H1 (cell line): ENCODE measurements around the gene HEPACAM. TPM values are rescaled to one million over a fixed set of nuclear protein-coding genes. Genes with fewer than 3 reads are reported as not detected.

Experiments used
- CTCF ChIA-PET: fragments of 300-600 bp; sonication (Branson Sonifier 250); formaldehyde crosslinking; loops from one replicate; lab custom pipeline; 2021; ENCODE audit not compliant: partially characterized antibody; lab: Charles Lee
- POLR2A ChIA-PET: fragments of 300-600 bp; sonication (Branson Sonifier 250); formaldehyde crosslinking; loops from one replicate; lab custom pipeline; 2021; ENCODE audit warnings: inconsistent platforms; ENCODE audit not compliant: partially characterized antibody; lab: Charles Lee
- DNase-seq, 2 experiments: peaks; one replicate each; pipeline versions ENCODE4 v3.0.0 to v3.0.0-alpha.2; 2010 to 2022; ENCODE audit warnings: low spot score in 2 of 2, low read depth in 1 of 2, mixed read lengths in 1 of 2
- FAIRE-seq: peaks from 2 replicates; lab custom pipeline; 2011; peaks lifted over from hg19 to GRCh38; lab: Jason Lieb, UNC
- H2AFZ ChIP-seq: 2 replicates; pipeline ENCODE4 v1.8.1; 2012; ENCODE audit warnings: low read length, inconsistent platforms
- H2AK5ac ChIP-seq: 2 replicates; pipeline ENCODE4 v1.6.1; 2013; ENCODE audit warnings: low read depth, low read length
- H2BK120ac ChIP-seq: replicated peaks from 2 replicates; pipeline ENCODE3; 2013; ENCODE audit warnings: low read depth, low read length, inconsistent platforms
- H2BK12ac ChIP-seq: 2 replicates; pipeline ENCODE4 v1.6.1; 2013; ENCODE audit warnings: low read depth, low read length
- H2BK15ac ChIP-seq: 2 replicates; pipeline ENCODE4 v1.6.1; 2013; ENCODE audit warnings: low read length
- H2BK20ac ChIP-seq: 2 replicates; pipeline ENCODE4 v1.6.1; 2013; ENCODE audit warnings: low read length
- H2BK5ac ChIP-seq: 2 replicates; pipeline ENCODE4 v1.6.1; 2013; ENCODE audit warnings: low read depth, low read length
- H3K14ac ChIP-seq: 2 replicates; pipeline ENCODE4 v1.6.1; 2013; ENCODE audit warnings: inconsistent platforms; ENCODE audit not compliant: insufficient read length
- H3K18ac ChIP-seq: 2 replicates; pipeline ENCODE4 v1.6.1; 2013; ENCODE audit warnings: low read length; ENCODE audit errors: extremely low read depth
- H3K23ac ChIP-seq: 2 replicates; pipeline ENCODE4 v1.6.1; 2013; ENCODE audit warnings: inconsistent platforms; ENCODE audit not compliant: insufficient read length
- H3K23me2 ChIP-seq: 2 replicates; pipeline ENCODE4 v1.6.1; 2013; ENCODE audit warnings: low read depth, low read length
- H3K27ac ChIP-seq: 2 replicates; pipeline ENCODE4 v1.6.1; 2011; ENCODE audit warnings: low read depth, low read length, inconsistent platforms
- H3K27me3 ChIP-seq, 4 experiments: replicated peaks in 1 of 4; 1 replicate in 1 of 4; 2 replicates in 3 of 4; pipeline versions ENCODE4 v1.6.1 to v1.8.1; 2011 to 2013; ENCODE audit warnings: low read length in 3 of 4, mild to moderate bottlenecking in 3 of 4, inconsistent platforms in 2 of 4, mixed read lengths in 2 of 4, moderate library complexity in 1 of 4; ENCODE audit not compliant: control insufficient read depth in 3 of 4, insufficient read depth in 3 of 4; ENCODE audit errors: extremely low read depth in 1 of 4
- H3K36me3 ChIP-seq, 4 experiments: 2 replicates each; pipeline versions ENCODE4 v1.6.1 to v1.8.1; 2011 to 2013; ENCODE audit warnings: mild to moderate bottlenecking in 4 of 4, low read length in 3 of 4, moderate library complexity in 2 of 4, control low read depth in 1 of 4, inconsistent platforms in 1 of 4; ENCODE audit not compliant: insufficient read depth in 4 of 4, control insufficient read depth in 2 of 4
- H3K4ac ChIP-seq: replicated peaks from 2 replicates; pipeline ENCODE3; 2013; ENCODE audit warnings: low read length, low read depth, mixed read lengths, inconsistent platforms; ENCODE audit not compliant: insufficient read length
- H3K4me1 ChIP-seq, 4 experiments: replicated peaks in 1 of 4; 1 replicate in 1 of 4; 2 replicates in 3 of 4; pipeline versions ENCODE4 v1.6.1 to v1.8.1; 2011 to 2013; ENCODE audit warnings: low read length in 3 of 4, inconsistent platforms in 2 of 4, mixed read lengths in 1 of 4; ENCODE audit not compliant: insufficient read depth in 4 of 4, control insufficient read depth in 3 of 4
- H3K4me2 ChIP-seq, 2 experiments: 2 replicates each; pipeline versions ENCODE4 v1.6.1 to v1.8.1; 2011 to 2013; ENCODE audit warnings: low read depth in 2 of 2, low read length in 2 of 2, control low read depth in 1 of 2, inconsistent platforms in 1 of 2, mild to moderate bottlenecking in 1 of 2; ENCODE audit not compliant: insufficient read depth in 1 of 2
- H3K4me3 ChIP-seq, 4 experiments: fragments of 200-600, 300-600 bp in 1 of 4; sonication (generic), shearing (Covaris generic), sonication (Bioruptor Twin) in 1 of 4; 2 replicates each; pipeline versions ENCODE4 v1.5.1 to v1.8.1; 2011 to 2016; ENCODE audit warnings: low read length in 4 of 4, low read depth in 3 of 4, control low read depth in 2 of 4, inconsistent platforms in 2 of 4, mild to moderate bottlenecking in 2 of 4, mixed read lengths in 1 of 4, moderate library complexity in 1 of 4; ENCODE audit not compliant: insufficient read depth in 2 of 4; ENCODE audit errors: extremely low read depth in 1 of 4
- H3K56ac ChIP-seq: replicated peaks from 2 replicates; pipeline ENCODE3; 2013; ENCODE audit warnings: low read depth, mild to moderate bottlenecking, mixed read lengths, low read length, inconsistent platforms; ENCODE audit not compliant: insufficient read length
- H3K79me1 ChIP-seq: 2 replicates; pipeline ENCODE4 v1.6.1; 2013; ENCODE audit warnings: low read depth, low read length, control low read depth
- H3K79me2 ChIP-seq, 2 experiments: 2 replicates each; pipeline versions ENCODE4 v1.6.1 to v1.8.1; 2012 to 2013; ENCODE audit warnings: low read length in 2 of 2, mild to moderate bottlenecking in 2 of 2, inconsistent platforms in 1 of 2; ENCODE audit not compliant: insufficient read depth in 2 of 2, control insufficient read depth in 1 of 2
- H3K9ac ChIP-seq, 4 experiments: replicated peaks in 1 of 4; 1 replicate in 1 of 4; 2 replicates in 3 of 4; pipeline versions ENCODE4 v1.6.1 to v1.8.1; 2011 to 2013; ENCODE audit warnings: low read depth in 3 of 4, low read length in 3 of 4, control low read depth in 2 of 4, mild to moderate bottlenecking in 2 of 4, moderate library complexity in 2 of 4, inconsistent platforms in 1 of 4; ENCODE audit errors: extremely low read depth in 1 of 4
- H3K9me3 ChIP-seq, 2 experiments: 2 replicates each; pipeline versions ENCODE4 v1.6.1 to v1.8.1; 2012 to 2013; ENCODE audit warnings: mild to moderate bottlenecking in 2 of 2, moderate library complexity in 2 of 2, control low read depth in 1 of 2, inconsistent platforms in 1 of 2, low read depth in 1 of 2, low read length in 1 of 2, mixed read lengths in 1 of 2; ENCODE audit not compliant: insufficient read depth in 2 of 2
- H4K20me1 ChIP-seq, 2 experiments: replicated peaks in 1 of 2; 2 replicates each; pipeline versions ENCODE3 to v1.8.1; 2011 to 2013; ENCODE audit warnings: inconsistent platforms in 2 of 2, low read length in 2 of 2, mild to moderate bottlenecking in 1 of 2; ENCODE audit not compliant: insufficient read depth in 2 of 2, control insufficient read depth in 1 of 2
- H4K5ac ChIP-seq: 2 replicates; pipeline ENCODE4 v1.6.1; 2013; ENCODE audit warnings: low read length, low read depth, mixed read lengths, inconsistent platforms; ENCODE audit not compliant: insufficient read length
- H4K8ac ChIP-seq: 2 replicates; pipeline ENCODE4 v1.8.0; 2013; ENCODE audit warnings: mild to moderate bottlenecking, moderate library complexity, low read length, inconsistent platforms; ENCODE audit not compliant: insufficient read depth; ENCODE audit errors: extremely low read depth
- H4K91ac ChIP-seq: replicated peaks from 2 replicates; pipeline ENCODE3; 2013; ENCODE audit warnings: low read length, mixed read lengths, inconsistent platforms; ENCODE audit not compliant: insufficient read length
- SIRT6 ChIP-seq: IDR thresholded peaks from one replicate; pipeline ENCODE4 v1.7.1; 2012; ENCODE audit warnings: low read length, inconsistent platforms
- TCF12 ChIP-seq: IDR thresholded peaks from 2 replicates; pipeline ENCODE4 v1.6.1; 2011; ENCODE audit warnings: low read depth, mild to moderate bottlenecking, low read length
- WGBS, 2 experiments: shearing (Covaris generic) in 1 of 2; methylation state at CpG; one replicate each; pipeline versions ENCODE4 v1.1.6 to v1.1.7; 2013 to 2015; ENCODE audit warnings: low lambda C conversion rate in 2 of 2, mixed read lengths in 2 of 2, inconsistent platforms in 1 of 2, low coverage in 1 of 2, missing lambda C conversion rate in 1 of 2; ENCODE audit not compliant: insufficient replicate concordance in 2 of 2, insufficient coverage in 1 of 2, insufficient read length in 1 of 2; ENCODE audit errors: extremely low coverage in 1 of 2, missing lambda C conversion rate in 1 of 2; 5-methylcytosine and 5-hydroxymethylcytosine counted together
- polyA plus RNA-seq, 7 experiments: library from polyadenylated mRNA; depleted of rRNA in 3 of 7; stranded (reverse) in 5 of 7; unstranded in 2 of 7; fragments of >200 nt in 5 of 7; fragments of 200-250 nt in 2 of 7; gene quantifications; 1 replicate in 5 of 7; 2 replicates in 1 of 7; 4 replicates in 1 of 7; pipeline versions ENCODE4 v1.2.1 to v1.2.3, GENCODE V29; 2011 to 2013; ENCODE audit warnings: missing spikeins in 2 of 7, mixed read lengths in 2 of 7
- total RNA-seq: library from RNA; stranded (reverse); fragmentation: NEBNext Ultra II Directional; extraction: Animal tissue kit (Norgen Biotek cat#: 25700); gene quantifications from 2 replicates; pipeline ENCODE4 v1.2.1, GENCODE V29; 2021

Gene HEPACAM
- total and polyA plus RNA-seq, 2 of the 8 experiments (the other 6 are each of a cell fraction or from before 2014, with no cell fraction given): not detected

DNA sequence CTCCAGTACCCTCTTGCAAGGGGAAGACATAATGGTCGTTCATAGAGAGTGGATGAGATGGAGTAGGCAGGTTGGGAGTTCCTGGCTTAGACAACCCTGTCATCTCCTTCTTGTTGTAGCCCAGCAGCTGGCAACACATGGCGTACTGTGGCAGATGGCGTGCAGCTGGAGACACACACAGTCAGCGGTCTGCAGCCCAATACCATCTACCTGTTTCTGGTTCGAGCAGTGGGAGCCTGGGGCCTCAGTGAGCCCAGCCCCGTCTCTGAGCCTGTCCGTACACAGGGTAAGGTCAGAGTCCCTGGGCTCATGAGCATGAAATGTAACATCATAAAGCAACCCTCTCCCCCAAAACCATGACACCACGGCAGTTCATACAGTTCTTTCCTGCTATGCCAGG, 61.9 kb downstream of the HEPACAM start:
- FAIRE-seq (no peak), DNase-seq (no peak)
- H3K4me1 ChIP-seq: peaks cover 0 to 12% (median 9%) of the 10 kb centered on the region in 4 experiments; a peak in 5 of 7 replicates
- peaks cover 2 to 4% of the 10 kb centered on the region in 2 experiments for H4K20me1 ChIP-seq
- no peaks in the 10 kb centered on the region for H3K9me3 ChIP-seq
- 86% methylated on average over 8 of the region's 8 CpGs; no CpG with 5 or more reads in 1 of the 2 experiments for WGBS, 2 experiments
- H2BK120ac ChIP-seq: no peak overlapping the region
- H2AFZ ChIP-seq: no peak overlapping the region
- H3K79me1 ChIP-seq: no peaks in the 10 kb centered on the region
- H4K91ac ChIP-seq: no peak overlapping the region
- ChIA-PET CTCF (interaction anchor here (1.6 to 3.0 kb wide), 2 partner anchors 8 to 14 kb away, joined by 3 to 15 read pairs; no protein-coding TSS in a partner anchor), POLR2A (no interaction called here)
- no peak overlapping the region for H3K4ac ChIP-seq
- no peak overlapping the region for H2BK20ac ChIP-seq
- H3K4me2 ChIP-seq: no peak overlapping the region
- 0 out of 2 replicates have a peak overlapping the region, but pooled peaks have one; percentile 17 for H2BK12ac ChIP-seq
- no peak overlapping the region for H4K5ac ChIP-seq
- H3K4me3 ChIP-seq: no peak overlapping the region
- no peak overlapping the region for H3K9ac ChIP-seq
- H3K18ac ChIP-seq: no peak overlapping the region
- peaks cover 8% of the 10 kb centered on the region; the same call in 1 of the 2 replicates for H3K23me2 ChIP-seq
- no peak overlapping the region for H2BK5ac ChIP-seq
- H3K23ac ChIP-seq: no peak overlapping the region
- no peak overlapping the region for H2BK15ac ChIP-seq
- no peaks in the 10 kb centered on the region for H3K36me3 ChIP-seq
- no peak overlapping the region for H4K8ac ChIP-seq
- no peak for TF ChIP-seq TCF12
- no peak for TF ChIP-seq SIRT6
- no peak overlapping the region for H3K14ac ChIP-seq
- peaks cover 26 to 71% (median 61%) of the 10 kb centered on the region in 4 experiments for H3K27me3 ChIP-seq
- no peak overlapping the region for H3K27ac ChIP-seq
- no peak overlapping the region for H3K56ac ChIP-seq
- H3K79me2 ChIP-seq: no peaks in the 10 kb centered on the region
- H2AK5ac ChIP-seq: no peak overlapping the region
